Right lobe of liver (tissue), 6 donors: ENCODE measurements around the gene ZBTB7C. TPM values are rescaled to one million over a fixed set of nuclear protein-coding genes. Genes with fewer than 3 reads are reported as not detected.
A peak's percentile ranks its signal among the peaks of the same experiment; 100 is the strongest.

ENCODE experiments used
- ATAC-seq, 4 donors: fragments of 200-7000 bp; cut with Tn5 transposase; one replicate each; pipeline ENCODE4 v1.9.1; 2020; ENCODE audit warnings: mild to moderate bottlenecking in 4 of 4, moderate library complexity in 4 of 4
- DNase-seq, 3 donors: peaks; one replicate each; pipeline ENCODE4 v3.0.0-alpha.2; 2020
- H3K27ac ChIP-seq, 3 donors: fragments of 200-600 bp; one replicate each; pipeline ENCODE4 v1.8.0; 2022
- H3K27me3 ChIP-seq, 2 donors: fragments of 200-600 bp; one replicate each; pipeline ENCODE4 v1.8.0; 2022
- H3K36me3 ChIP-seq, 4 donors: fragments of 200-600 bp; sonication (generic) in 1 of 4; one replicate each; pipeline versions ENCODE4 v1.5.1 to v1.8.0; 2017 to 2022; ENCODE audit warnings: control low read depth in 1 of 4
- H3K4me1 ChIP-seq, 4 donors: fragments of 200-600 bp; sonication (generic) in 1 of 4; one replicate each; pipeline versions ENCODE4 v1.5.1 to v1.8.0; 2017 to 2022; ENCODE audit warnings: control low read depth in 1 of 4
- H3K4me3 ChIP-seq, 3 donors: fragments of 200-600 bp; one replicate each; pipeline ENCODE4 v1.8.0; 2022
- H3K9me3 ChIP-seq, 4 donors: fragments of 200-600 bp; sonication (generic) in 1 of 4; one replicate each; pipeline versions ENCODE4 v1.5.1 to v1.8.0; 2017 to 2022; ENCODE audit warnings: control low read depth in 1 of 4
- CTCF ChIP-seq, 4 donors: fragments of 200-600 bp in 3 of 4; fragments of 450-650 bp in 1 of 4; IDR thresholded peaks; one replicate each; pipeline versions ENCODE4 v1.5.1 to v1.8.0; 2016 to 2022; ENCODE audit warnings: antibody characterized with exemption in 4 of 4, mild to moderate bottlenecking in 2 of 4
- POLR2A ChIP-seq: fragments of 450-650 bp; IDR thresholded peaks from one replicate; pipeline ENCODE4 v1.6.1; 2017; ENCODE audit warnings: antibody characterized with exemption, mild to moderate bottlenecking
- WGBS: methylation state at CpG from one replicate; pipeline ENCODE4 v1.1.6; 2018; ENCODE audit warnings: low coverage, low lambda C conversion rate; ENCODE audit not compliant: insufficient coverage; ENCODE audit errors: missing lambda C conversion rate; 5-methylcytosine and 5-hydroxymethylcytosine counted together
- intact Hi-C, 2 donors: fragments of 100-400 bp; cut with DNase I; formaldehyde crosslinking; loops; one replicate each; pipeline versions ENCODE4 v1.11.2 to v1.14.1; 2022
- total RNA-seq, 6 experiments: library from RNA; depleted of rRNA in 2 of 6; stranded (reverse); fragments of >200 nt in 2 of 6; fragmentation: NEBNext Ultra II Directional in 3 of 6; extraction: Animal tissue kit (Norgen Biotek cat#: 25700) in 3 of 6; gene quantifications; one replicate each; pipeline versions ENCODE4 v1.1.0 to v1.2.4, GENCODE V29; 2016 to 2023
- donor health status: DM: no; HTN: yes; CAD: no.
- donor health status: DM: no; HTN: no; CAD: no.
- donor health status: DM: no; HTN: no; CAD: no.
- donor health status: DM: no; HTN: yes; CAD: no.
- donor health status: DM: no; HTN: yes; CAD: no.

Gene ZBTB7C
- total RNA-seq, 6 experiments from 2014 or later = 1.1 to 1.7 (median 1.3) TPM

- no peaks in the 10 kb centered on the region for H3K27me3 ChIP-seq
- 100% methylated on average over 3 of the region's 5 CpGs for WGBS
- H3K9me3 ChIP-seq = no peaks in the 10 kb centered on the region
- intact Hi-C loops = no loop called here
- peaks cover 0 to 44% (median 16%) of the 10 kb centered on the region in 4 donors for H3K4me1 ChIP-seq
- no peak overlapping the region for H3K4me3 ChIP-seq
- no peaks in the 10 kb centered on the region for H3K36me3 ChIP-seq
- DNase-seq = no peak
- TF ChIP-seq POLR2A (no peak), CTCF (IDR thresholded peaks at IDR 0.05) (no peak)
- no peak overlapping the region for H3K27ac ChIP-seq
- no peak for ATAC-seq
These were observed 246.0 kb downstream of the ZBTB7C start for GRCh38 chr18:48162956-48163737.

GRCh38 chr18:48161911-48162698 is 247.1 kb downstream of the ZBTB7C start:
- no CpG with 5 or more reads among the region's 38 CpGs for WGBS
- TF ChIP-seq CTCF (IDR thresholded peaks at IDR 0.05) (no peak), POLR2A (no peak)
- H3K27me3 ChIP-seq = no peaks in the 10 kb centered on the region
- peak overlapping the region; percentile 54 to 75 (median 73) for H3K4me3 ChIP-seq
- H3K36me3 ChIP-seq = no peaks in the 10 kb centered on the region
- intact Hi-C loops = no loop called here
- no peaks in the 10 kb centered on the region for H3K9me3 ChIP-seq
- peaks cover 0 to 34% (median 10%) of the 10 kb centered on the region in 4 donors for H3K4me1 ChIP-seq
- ATAC-seq = peak in 3 of 4 donors; percentile 24 to 47 (median 36)
- DNase-seq = no peak
- H3K27ac ChIP-seq = peak overlapping the region; percentile 64 to 78 (median 78)

GRCh38 chr18:48161191-48161910 is 247.8 kb downstream of the ZBTB7C start:
- Histone ChIP-seq H3K9me3 (no peaks in the 10 kb centered on the region), H3K4me1 (peaks cover 0 to 27% (median 4%) of the 10 kb centered on the region in 4 donors), H3K27ac (peak overlapping the region; percentile 72 to 78 (median 78)), H3K36me3 (no peaks in the 10 kb centered on the region), H3K4me3 (peak overlapping the region; percentile 54 to 75 (median 73)), H3K27me3 (no peaks in the 10 kb centered on the region)
- WGBS = 5% methylated on average over 17 of the region's 53 CpGs
- intact Hi-C loops = no loop called here
- ATAC-seq (peak; percentile 92 to 97 (median 95)), DNase-seq (peak; percentile 90 to 92 (median 91))
- no peak for TF ChIP-seq CTCF (IDR thresholded peaks at IDR 0.05)
- TF ChIP-seq POLR2A = peak; percentile 85

- peak in 1 of 3 donors; percentile 34 for DNase-seq
- Histone ChIP-seq H3K27me3 (no peaks in the 10 kb centered on the region), H3K4me3 (peak overlapping the region in 1 of 3 donors; percentile 75), H3K4me1 (peaks cover 0 to 20% (median under 1%) of the 10 kb centered on the region in 4 donors), H3K27ac (no peak overlapping the region), H3K9me3 (no peaks in the 10 kb centered on the region), H3K36me3 (no peaks in the 10 kb centered on the region)
- TF ChIP-seq POLR2A (no peak), CTCF (IDR thresholded peaks at IDR 0.05) (no peak)
- no peak for ATAC-seq
- intact Hi-C loops = no loop called here
- 17% methylated on average over 1 of the region's 4 CpGs for WGBS
These were observed 248.6 kb downstream of the ZBTB7C start for GRCh38 chr18:48160622-48161021.
